HepG2 (cell line): Measurements from ENCODE around the gene EFS. TPM values are rescaled to one million over a fixed set of nuclear protein-coding genes. Genes with fewer than 3 reads are reported as not detected.

Experiments
- BCLAF1 ChIP-seq: fragments of 450-650 bp; IDR thresholded peaks from 2 replicates; pipeline ENCODE4 v1.6.1; 2017; ENCODE audit warnings: mild to moderate bottlenecking
- CCAR2 ChIP-seq: fragments of 200-400 bp; formaldehyde crosslinking; optimal IDR thresholded peaks from 2 replicates; pipeline ENCODE3; 2018; ENCODE audit warnings: low read depth, mild to moderate bottlenecking, low read length, moderate library complexity
- FOXJ3 ChIP-seq: sonication (generic); formaldehyde crosslinking; IDR thresholded peaks from 2 replicates; pipeline ENCODE4 v1.4.0; 2020; ENCODE audit warnings: missing genetic modification reagents, mild to moderate bottlenecking, borderline replicate concordance
- MIER3 ChIP-seq: IDR thresholded peaks from 2 replicates; pipeline ENCODE4 v1.6.1; 2016; ENCODE audit warnings: missing compliant biosample characterization, borderline replicate concordance
- MLXIP ChIP-seq: sonication (generic); formaldehyde crosslinking; IDR thresholded peaks from 2 replicates; pipeline ENCODE4 v1.9.0; 2021; ENCODE audit warnings: missing genetic modification reagents, borderline replicate concordance
- PHF5A ChIP-seq: IDR thresholded peaks from one replicate; pipeline ENCODE4 v1.6.1; 2018; ENCODE audit warnings: low read depth, missing genetic modification reagents; ENCODE audit not compliant: unreplicated experiment
- RELA ChIP-seq: sonication (generic); formaldehyde crosslinking; IDR thresholded peaks from 2 replicates; pipeline ENCODE4 v1.4.0; 2020; ENCODE audit warnings: missing genetic modification reagents
- SATB2 ChIP-seq: sonication (generic); formaldehyde crosslinking; IDR thresholded peaks from 2 replicates; pipeline ENCODE4 v1.5.0; 2020; ENCODE audit warnings: missing genetic modification reagents
- SMARCC2 ChIP-seq: fragments of 450-650 bp; IDR thresholded peaks from 2 replicates; pipeline ENCODE4 v1.6.1; 2017; ENCODE audit warnings: antibody characterized with exemption, mild to moderate bottlenecking
- SOX6 ChIP-seq, 2 experiments: fragments of 450-650 bp in 1 of 2; sonication (generic) in 1 of 2; formaldehyde crosslinking in 1 of 2; IDR thresholded peaks; 2 replicates each; pipeline versions ENCODE4 v1.4.0 to v1.6.1; 2017 to 2020; ENCODE audit warnings: antibody characterized with exemption in 1 of 2, mild to moderate bottlenecking in 1 of 2, missing genetic modification reagents in 1 of 2
- ZBTB7A ChIP-seq: sonication (generic); formaldehyde crosslinking; IDR thresholded peaks from 2 replicates; pipeline ENCODE4 v1.8.0; 2022; ENCODE audit warnings: mild to moderate bottlenecking, missing genetic modification reagents
- ZEB1 ChIP-seq: IDR thresholded peaks from 2 replicates; pipeline ENCODE4 v1.6.1; 2012; ENCODE audit warnings: mild to moderate bottlenecking, low read depth, inconsistent platforms; ENCODE audit not compliant: insufficient replicate concordance
- ZHX2 ChIP-seq, 2 experiments: sonication (generic) in 1 of 2; formaldehyde crosslinking in 1 of 2; IDR thresholded peaks; 2 replicates each; pipeline versions ENCODE4 v1.6.1 to v1.9.0; 2014 to 2022; ENCODE audit warnings: antibody characterized with exemption in 1 of 2, borderline replicate concordance in 1 of 2, inconsistent platforms in 1 of 2, low read depth in 1 of 2, missing genetic modification reagents in 1 of 2
- ZNF441 ChIP-seq: sonication (generic); formaldehyde crosslinking; IDR thresholded peaks from 2 replicates; pipeline ENCODE4 v1.7.0; 2021; ENCODE audit warnings: missing genetic modification reagents, borderline replicate concordance
- ZNF446 ChIP-seq: sonication (generic); formaldehyde crosslinking; IDR thresholded peaks from 2 replicates; pipeline ENCODE4 v1.5.0; 2020; ENCODE audit warnings: mild to moderate bottlenecking, missing genetic modification reagents
- ZNF790 ChIP-seq: sonication (generic); formaldehyde crosslinking; IDR thresholded peaks from 2 replicates; pipeline ENCODE4 v1.8.0; 2022; ENCODE audit warnings: missing genetic modification reagents, mild to moderate bottlenecking, borderline replicate concordance
- ZSCAN30 ChIP-seq: sonication (generic); formaldehyde crosslinking; IDR thresholded peaks from 2 replicates; pipeline ENCODE4 v1.5.0; 2020; ENCODE audit warnings: mild to moderate bottlenecking, missing genetic modification reagents
- polyA plus RNA-seq, 8 experiments: library from polyadenylated mRNA; depleted of rRNA in 3 of 8; stranded (reverse) in 7 of 8; unstranded in 1 of 8; fragments of >200 nt; fragmentation: Illumina TruSeq in 4 of 8; extraction: Trizol in 4 of 8; gene quantifications; 2 replicates each; pipeline versions ENCODE4 v1.2.1 to v1.2.3, GENCODE V29; 2011 to 2016; ENCODE audit warnings: low read depth in 4 of 8, missing spikeins in 1 of 8, mixed read lengths in 1 of 8; ENCODE audit not compliant: insufficient read depth in 1 of 8
- total RNA-seq, 5 experiments: library from RNA; depleted of rRNA; stranded (reverse); fragments of >200 nt; fragmentation: Illumina TruSeq; extraction: Trizol; gene quantifications; 2 replicates each; pipeline ENCODE4 v1.2.3, GENCODE V29; 2016; ENCODE audit warnings: low read depth in 1 of 5

The EFS gene
- total and polyA plus RNA-seq, 2 of the 13 experiments (the other 11 are each of a cell fraction or from before 2014, with no cell fraction given) = not detected

- TF ChIP-seq ZSCAN30 (no peak), ZEB1 (no peak), ZHX2 (IDR thresholded peaks at IDR 0.05; ENCODE audit: low read depth) (no peak), ZHX2 (CRISPR knock-in tag; IDR thresholded peaks at IDR 0.05; ENCODE audit: borderline replicate concordance) (no peak), RELA (no peak), ZBTB7A (no peak), ZNF790 (CRISPR knock-in tag) (no peak), MLXIP (CRISPR knock-in tag) (0 out of 2 replicates have a peak, but pooled peaks have one; percentile 28), BCLAF1 (no peak), SATB2 (CRISPR knock-in tag) (no peak), SMARCC2 (no peak), CCAR2 (no peak), MIER3 (CRISPR knock-in tag) (peak; percentile 65; the same call in 1 of the 2 replicates), ZNF446 (CRISPR knock-in tag) (no peak), ZNF441 (no peak), SOX6 (IDR thresholded peaks at IDR 0.05) (no peak), SOX6 (CRISPR knock-in tag; IDR thresholded peaks at IDR 0.05) (no peak), FOXJ3 (no peak), PHF5A (CRISPR knock-in tag) (no peak)
These were observed 14.6 kb upstream of the EFS start (continued) for GRCh38 chr14:23379366-23380196.
